Measurements from ENCODE around the gene PTPRN.

- TF ChIP-seq CTCF (IDR thresholded peaks at IDR 0.05) (no peak), ZFX (IDR thresholded peaks at IDR 0.05; ENCODE audit: borderline replicate concordance) (no peak)
Measured at GRCh38 chr2:219354582-219354981, 45.4 kb upstream of the PTPRN start.
